ENCODE results near the gene NAALADL2. TPM values are rescaled to one million over a fixed set of nuclear protein-coding genes. Genes with fewer than 3 reads are reported as not detected.
"Not testable (repeated sequence)": the region's sequence is repeated elsewhere in the genome, so short reads cannot be mapped to it uniquely, and the experiment has no call there.

Gene NAALADL2
- total and polyA plus RNA-seq, 2 donors: 0.68 to 4.9 TPM

DNA sequence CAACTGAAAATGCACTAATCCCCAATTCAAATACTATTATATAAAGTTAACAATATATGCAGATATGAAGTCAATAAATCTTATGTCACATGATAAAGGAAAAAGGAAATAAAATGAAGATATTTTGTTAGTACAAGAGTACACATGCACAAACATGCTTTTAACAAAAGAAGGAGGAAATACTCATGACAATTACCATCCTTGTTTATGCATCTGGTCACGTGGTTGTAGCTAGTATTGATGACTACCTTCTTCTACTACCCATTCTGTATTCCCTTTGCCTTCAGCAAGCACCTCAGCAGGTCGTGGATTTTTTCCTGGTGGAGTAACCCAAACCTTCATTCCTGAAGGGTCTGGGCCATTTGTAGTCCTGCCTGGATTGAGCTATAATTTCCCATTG is 669.6 kb downstream of the NAALADL2 start:
- H3K27ac ChIP-seq (ENCODE audit: low read depth in 1 of 2, low read length in 1 of 2); DNase-seq (ENCODE audit: low read depth in 6 of 9, low spot score in 9 of 9); H3K4me1 ChIP-seq (ENCODE audit: control insufficient read depth in 2 of 2, insufficient read depth in 2 of 2, low read length in 2 of 2); H3K36me3 ChIP-seq (ENCODE audit: control insufficient read depth in 2 of 2, insufficient read depth in 2 of 2, low read length in 1 of 2); H3K9me3 ChIP-seq (ENCODE audit: control insufficient read depth in 2 of 2, insufficient read depth in 1 of 2, low read length in 1 of 2); H3K4me3 ChIP-seq (ENCODE audit: low read length in 2 of 2); H3K27me3 ChIP-seq (ENCODE audit: control insufficient read depth in 2 of 2, insufficient read depth in 1 of 2, low read length in 1 of 2): not testable (repeated sequence)
- WGBS: 82% methylated on average over 2 of the region's 2 CpGs

DNA sequence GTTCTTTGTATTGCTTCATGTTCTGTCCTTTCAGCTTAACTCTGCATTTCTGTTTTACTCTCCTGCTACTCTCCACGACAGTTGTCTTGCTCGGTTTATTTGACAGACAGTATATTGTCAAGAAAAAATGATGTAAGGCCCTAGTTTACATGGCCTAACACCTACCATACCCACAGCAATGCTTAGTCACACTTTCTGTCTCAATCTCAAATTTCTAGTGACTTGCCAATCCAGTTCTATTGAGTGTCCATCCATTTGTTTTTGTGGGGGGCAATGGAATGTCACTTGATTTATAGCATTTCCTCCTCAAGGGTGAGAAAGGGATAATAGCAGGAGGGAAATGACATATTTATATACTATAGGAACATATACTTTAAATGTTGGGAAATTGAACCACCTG is 676.2 kb downstream of the NAALADL2 start:
- Histone ChIP-seq H3K27me3 (ENCODE audit: control insufficient read depth in 2 of 2, insufficient read depth in 1 of 2, low read length in 1 of 2) (no peaks in the 10 kb centered on the region), H3K36me3 (ENCODE audit: control insufficient read depth in 2 of 2, insufficient read depth in 2 of 2, low read length in 1 of 2) (no peaks in the 10 kb centered on the region), H3K27ac (ENCODE audit: low read depth in 1 of 2, low read length in 1 of 2) (no peak overlapping the region), H3K4me3 (ENCODE audit: low read length in 2 of 2) (no peak overlapping the region), H3K9me3 (ENCODE audit: control insufficient read depth in 2 of 2, insufficient read depth in 1 of 2, low read length in 1 of 2) (peaks cover 0 to 4% of the 10 kb centered on the region in 2 donors), H3K4me1 (ENCODE audit: control insufficient read depth in 2 of 2, insufficient read depth in 2 of 2, low read length in 2 of 2) (no peaks in the 10 kb centered on the region)
- 90% methylated on average over 2 of the region's 2 CpGs for WGBS
- no peak for DNase-seq (ENCODE audit: low read depth in 6 of 9, low spot score in 9 of 9)

DNA sequence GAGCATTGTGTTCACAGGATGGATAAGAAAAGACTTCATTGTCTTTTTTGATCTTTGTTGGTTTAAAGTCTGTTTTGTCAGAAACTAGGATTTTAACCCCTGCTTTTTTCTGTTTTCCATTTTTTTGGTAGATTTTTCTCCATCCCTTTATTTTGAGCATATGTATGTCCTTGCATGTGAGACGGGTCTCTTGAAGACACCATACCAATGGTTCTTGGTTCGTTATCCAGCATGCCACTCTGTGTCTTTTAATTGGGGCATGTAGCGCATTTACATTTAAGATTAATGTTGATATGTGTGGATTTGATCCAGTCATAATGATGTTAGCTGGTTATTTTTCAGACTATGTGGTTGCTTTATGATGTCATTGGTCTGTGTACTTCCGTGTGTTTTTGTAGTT is 687.0 kb downstream of the NAALADL2 start:
- Histone ChIP-seq H3K27ac (ENCODE audit: low read depth in 1 of 2, low read length in 1 of 2) (no peak overlapping the region), H3K36me3 (ENCODE audit: control insufficient read depth in 2 of 2, insufficient read depth in 2 of 2, low read length in 1 of 2) (no peaks in the 10 kb centered on the region), H3K4me1 (ENCODE audit: control insufficient read depth in 2 of 2, insufficient read depth in 2 of 2, low read length in 2 of 2) (no peaks in the 10 kb centered on the region), H3K27me3 (ENCODE audit: control insufficient read depth in 2 of 2, insufficient read depth in 1 of 2, low read length in 1 of 2) (no peaks in the 10 kb centered on the region), H3K9me3 (ENCODE audit: control insufficient read depth in 2 of 2, insufficient read depth in 1 of 2, low read length in 1 of 2) (no peaks in the 10 kb centered on the region), H3K4me3 (ENCODE audit: low read length in 2 of 2) (no peak overlapping the region)
- WGBS: 97% methylated on average over 4 of the region's 4 CpGs
- no peak for DNase-seq (ENCODE audit: low read depth in 6 of 9, low spot score in 9 of 9)

DNA sequence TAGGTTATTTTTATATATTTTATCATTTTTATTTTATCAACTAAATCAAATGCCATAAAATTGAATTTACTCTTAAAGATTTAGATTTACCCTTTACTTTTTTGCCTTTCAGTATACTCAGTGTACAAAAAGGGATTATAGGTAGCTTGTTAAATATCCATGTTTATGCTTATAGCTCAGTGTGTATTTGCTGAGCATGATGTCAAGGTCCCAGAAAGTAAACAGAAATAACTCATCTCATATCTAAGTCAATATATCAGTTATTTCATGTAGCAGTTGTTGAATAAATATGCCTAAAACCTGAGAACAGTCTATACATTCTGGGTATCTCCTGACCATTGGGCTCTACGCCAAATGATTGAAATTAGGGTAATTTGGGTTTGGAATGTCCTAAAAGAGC is 693.8 kb downstream of the NAALADL2 start:
- Histone ChIP-seq H3K4me1 (ENCODE audit: control insufficient read depth in 2 of 2, insufficient read depth in 2 of 2, low read length in 2 of 2) (no peaks in the 10 kb centered on the region), H3K9me3 (ENCODE audit: control insufficient read depth in 2 of 2, insufficient read depth in 1 of 2, low read length in 1 of 2) (no peaks in the 10 kb centered on the region), H3K36me3 (ENCODE audit: control insufficient read depth in 2 of 2, insufficient read depth in 2 of 2, low read length in 1 of 2) (no peaks in the 10 kb centered on the region), H3K4me3 (ENCODE audit: low read length in 2 of 2) (no peak overlapping the region), H3K27ac (ENCODE audit: low read depth in 1 of 2, low read length in 1 of 2) (no peak overlapping the region), H3K27me3 (ENCODE audit: control insufficient read depth in 2 of 2, insufficient read depth in 1 of 2, low read length in 1 of 2) (no peaks in the 10 kb centered on the region)
- 89% methylated on average over 1 of the region's 1 CpG for WGBS
- DNase-seq (ENCODE audit: low read depth in 6 of 9, low spot score in 9 of 9): no peak

DNA sequence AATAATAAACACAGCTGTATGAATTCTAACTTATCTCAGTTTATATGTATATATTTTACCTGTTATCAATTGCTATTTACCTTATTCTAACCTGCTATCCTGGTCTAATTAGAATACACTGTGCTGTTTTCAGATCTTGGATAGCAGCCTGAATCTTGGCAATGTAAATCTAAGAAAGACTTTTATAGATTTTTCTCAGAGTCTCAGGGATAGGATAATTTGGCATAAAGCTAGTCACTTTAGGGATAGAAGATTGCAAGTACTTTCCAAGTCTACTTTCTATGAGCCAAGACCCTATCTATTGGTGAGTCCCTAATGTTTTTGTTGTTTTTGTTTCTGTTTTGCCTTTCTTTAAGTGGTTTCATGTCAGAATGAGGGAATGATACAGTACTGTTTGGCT is 695.7 kb downstream of the NAALADL2 start:
- no peak overlapping the region for H3K4me3 ChIP-seq (ENCODE audit: low read length in 2 of 2)
- no peaks in the 10 kb centered on the region for H3K9me3 ChIP-seq (ENCODE audit: control insufficient read depth in 2 of 2, insufficient read depth in 1 of 2, low read length in 1 of 2)
- no peaks in the 10 kb centered on the region for H3K4me1 ChIP-seq (ENCODE audit: control insufficient read depth in 2 of 2, insufficient read depth in 2 of 2, low read length in 2 of 2)
- no peak overlapping the region for H3K27ac ChIP-seq (ENCODE audit: low read depth in 1 of 2, low read length in 1 of 2)
- no peaks in the 10 kb centered on the region for H3K36me3 ChIP-seq (ENCODE audit: control insufficient read depth in 2 of 2, insufficient read depth in 2 of 2, low read length in 1 of 2)
- no peaks in the 10 kb centered on the region for H3K27me3 ChIP-seq (ENCODE audit: control insufficient read depth in 2 of 2, insufficient read depth in 1 of 2, low read length in 1 of 2)
- no peak for DNase-seq (ENCODE audit: low read depth in 6 of 9, low spot score in 9 of 9)

DNA sequence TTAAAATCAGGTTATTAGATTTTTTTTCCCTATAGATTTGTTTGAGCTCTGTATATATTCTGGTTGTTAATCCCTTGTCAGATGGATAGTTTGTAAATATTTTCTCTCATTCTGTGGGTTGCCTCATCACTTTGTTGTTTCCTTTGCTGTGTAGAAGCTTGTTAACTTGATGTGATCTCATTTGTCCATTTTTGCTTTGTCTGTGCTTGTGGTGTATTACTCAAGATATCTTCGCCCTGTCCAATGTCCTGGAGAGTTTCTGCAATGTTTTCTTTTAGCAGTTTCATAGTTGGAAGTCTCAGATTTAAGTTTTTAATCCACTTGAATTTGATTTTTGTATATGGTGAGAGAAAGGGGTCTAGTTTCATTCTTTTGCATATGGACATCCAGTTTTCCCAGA is 699.1 kb downstream of the NAALADL2 start:
- Histone ChIP-seq H3K4me3 (ENCODE audit: low read length in 2 of 2) (no peak overlapping the region), H3K27me3 (ENCODE audit: control insufficient read depth in 2 of 2, insufficient read depth in 1 of 2, low read length in 1 of 2) (no peaks in the 10 kb centered on the region), H3K27ac (ENCODE audit: low read depth in 1 of 2, low read length in 1 of 2) (no peak overlapping the region), H3K4me1 (ENCODE audit: control insufficient read depth in 2 of 2, insufficient read depth in 2 of 2, low read length in 2 of 2) (no peaks in the 10 kb centered on the region), H3K36me3 (ENCODE audit: control insufficient read depth in 2 of 2, insufficient read depth in 2 of 2, low read length in 1 of 2) (no peaks in the 10 kb centered on the region), H3K9me3 (ENCODE audit: control insufficient read depth in 2 of 2, insufficient read depth in 1 of 2, low read length in 1 of 2) (peaks cover 0 to 2% of the 10 kb centered on the region in 2 donors)
- no peak for DNase-seq (ENCODE audit: low read depth in 6 of 9, low spot score in 9 of 9)
- 91% methylated on average over 1 of the region's 1 CpG for WGBS

DNA sequence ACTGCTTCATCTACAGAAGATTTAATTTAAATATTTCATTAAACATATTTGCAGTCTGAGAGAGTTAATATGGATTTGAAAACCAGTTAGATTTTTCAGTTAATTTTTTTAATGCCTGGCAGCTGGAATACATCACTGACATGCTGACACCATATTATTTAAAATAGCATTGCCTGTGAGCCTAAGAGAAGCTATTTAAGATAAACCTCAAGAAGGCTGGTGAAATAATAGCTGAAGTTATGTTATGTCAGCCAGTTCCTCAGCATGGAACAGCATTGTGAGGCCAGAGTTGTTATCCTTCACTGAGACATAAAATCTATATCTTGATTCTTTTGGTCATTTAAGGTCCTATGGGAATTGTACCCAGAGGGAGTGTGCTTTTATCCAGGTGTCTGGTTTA is 705.2 kb downstream of the NAALADL2 start:
- no peaks in the 10 kb centered on the region for H3K4me1 ChIP-seq (ENCODE audit: control insufficient read depth in 2 of 2, insufficient read depth in 2 of 2, low read length in 2 of 2)
- no peak for DNase-seq (ENCODE audit: low read depth in 6 of 9, low spot score in 9 of 9)
- no peak overlapping the region for H3K4me3 ChIP-seq (ENCODE audit: low read length in 2 of 2)
- H3K9me3 ChIP-seq (ENCODE audit: control insufficient read depth in 2 of 2, insufficient read depth in 1 of 2, low read length in 1 of 2): peaks cover 0 to 2% of the 10 kb centered on the region in 2 donors
- H3K27me3 ChIP-seq (ENCODE audit: control insufficient read depth in 2 of 2, insufficient read depth in 1 of 2, low read length in 1 of 2): no peaks in the 10 kb centered on the region
- H3K27ac ChIP-seq (ENCODE audit: low read depth in 1 of 2, low read length in 1 of 2): no peak overlapping the region
- no peaks in the 10 kb centered on the region for H3K36me3 ChIP-seq (ENCODE audit: control insufficient read depth in 2 of 2, insufficient read depth in 2 of 2, low read length in 1 of 2)

DNA sequence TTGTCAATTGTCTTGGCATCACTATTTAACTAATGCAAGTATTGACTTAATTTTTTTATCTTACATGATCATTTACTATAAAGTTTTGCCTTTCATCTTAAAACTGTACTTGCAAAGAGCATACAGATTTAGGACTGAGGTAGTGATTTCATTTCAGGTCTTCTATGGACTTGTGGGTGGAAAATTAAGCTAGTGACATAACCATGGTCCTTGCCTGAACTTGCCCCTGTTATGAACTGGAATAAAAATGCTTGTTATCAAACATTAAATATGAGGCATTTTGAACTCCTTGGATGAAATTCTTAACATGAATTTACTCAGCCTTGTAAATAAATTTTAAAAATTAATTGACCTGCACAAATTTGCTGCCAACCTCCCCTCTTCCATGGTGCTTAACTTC is 712.0 kb downstream of the NAALADL2 start:
- H3K9me3 ChIP-seq (ENCODE audit: control insufficient read depth in 2 of 2, insufficient read depth in 1 of 2, low read length in 1 of 2): no peaks in the 10 kb centered on the region
- no peaks in the 10 kb centered on the region for H3K36me3 ChIP-seq (ENCODE audit: control insufficient read depth in 2 of 2, insufficient read depth in 2 of 2, low read length in 1 of 2)
- DNase-seq (ENCODE audit: low read depth in 6 of 9, low spot score in 9 of 9): no peak
- H3K4me3 ChIP-seq (ENCODE audit: low read length in 2 of 2): no peak overlapping the region
- no peaks in the 10 kb centered on the region for H3K4me1 ChIP-seq (ENCODE audit: control insufficient read depth in 2 of 2, insufficient read depth in 2 of 2, low read length in 2 of 2)
- H3K27me3 ChIP-seq (ENCODE audit: control insufficient read depth in 2 of 2, insufficient read depth in 1 of 2, low read length in 1 of 2): no peaks in the 10 kb centered on the region
- H3K27ac ChIP-seq (ENCODE audit: low read depth in 1 of 2, low read length in 1 of 2): no peak overlapping the region

DNA sequence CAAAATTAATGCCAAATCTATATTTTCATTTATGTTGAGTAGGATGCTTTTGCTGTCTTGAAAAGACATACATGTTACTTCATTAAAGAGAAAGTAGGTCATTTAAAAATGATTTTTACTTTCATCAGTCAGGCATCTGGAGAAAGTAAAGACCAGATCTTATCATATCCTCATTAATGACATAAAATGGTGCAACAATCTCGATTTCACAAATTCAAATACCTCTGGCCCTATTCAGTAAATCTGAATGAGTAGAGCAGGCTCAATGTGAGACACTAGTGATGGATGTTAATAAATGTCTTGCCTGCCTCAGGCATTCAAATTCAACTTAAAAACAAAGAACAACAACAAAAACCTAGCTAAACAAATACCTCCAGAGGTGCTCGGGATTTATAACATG is 714.1 kb downstream of the NAALADL2 start:
- no peak for DNase-seq (ENCODE audit: low read depth in 6 of 9, low spot score in 9 of 9)
- Histone ChIP-seq H3K9me3 (ENCODE audit: control insufficient read depth in 2 of 2, insufficient read depth in 1 of 2, low read length in 1 of 2) (no peaks in the 10 kb centered on the region), H3K4me3 (ENCODE audit: low read length in 2 of 2) (no peak overlapping the region), H3K27ac (ENCODE audit: low read depth in 1 of 2, low read length in 1 of 2) (no peak overlapping the region), H3K36me3 (ENCODE audit: control insufficient read depth in 2 of 2, insufficient read depth in 2 of 2, low read length in 1 of 2) (no peaks in the 10 kb centered on the region), H3K27me3 (ENCODE audit: control insufficient read depth in 2 of 2, insufficient read depth in 1 of 2, low read length in 1 of 2) (no peaks in the 10 kb centered on the region), H3K4me1 (ENCODE audit: control insufficient read depth in 2 of 2, insufficient read depth in 2 of 2, low read length in 2 of 2) (no peaks in the 10 kb centered on the region)
- WGBS: 88% methylated on average over 2 of the region's 2 CpGs

DNA sequence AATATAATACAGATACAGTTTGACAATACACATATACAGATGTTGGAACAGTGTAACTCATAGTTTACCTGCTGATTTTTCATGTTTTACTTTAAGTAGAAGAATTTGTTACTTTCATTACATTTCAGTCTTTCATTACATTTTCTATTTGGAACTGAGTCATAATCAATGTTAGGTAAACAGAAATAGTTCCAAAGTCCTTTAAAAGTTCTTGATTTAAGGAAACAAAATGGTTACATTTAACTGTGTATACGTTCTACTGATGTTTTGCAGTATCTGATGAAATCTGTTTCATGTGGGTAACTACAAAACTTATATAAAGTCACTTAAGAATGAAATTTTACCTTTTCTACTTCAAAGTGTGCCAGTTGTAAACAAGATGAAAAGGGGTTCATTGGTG is 721.2 kb downstream of the NAALADL2 start:
- 43% methylated on average over 1 of the region's 1 CpG for WGBS
- no peak overlapping the region for H3K4me3 ChIP-seq (ENCODE audit: low read length in 2 of 2)
- peak in 1 of 9 donors; percentile 6 for DNase-seq (ENCODE audit: low read depth in 6 of 9, low spot score in 9 of 9)
- no peaks in the 10 kb centered on the region for H3K27me3 ChIP-seq (ENCODE audit: control insufficient read depth in 2 of 2, insufficient read depth in 1 of 2, low read length in 1 of 2)
- no peaks in the 10 kb centered on the region for H3K9me3 ChIP-seq (ENCODE audit: control insufficient read depth in 2 of 2, insufficient read depth in 1 of 2, low read length in 1 of 2)
- H3K4me1 ChIP-seq (ENCODE audit: control insufficient read depth in 2 of 2, insufficient read depth in 2 of 2, low read length in 2 of 2): no peaks in the 10 kb centered on the region
- no peaks in the 10 kb centered on the region for H3K36me3 ChIP-seq (ENCODE audit: control insufficient read depth in 2 of 2, insufficient read depth in 2 of 2, low read length in 1 of 2)
- no peak overlapping the region for H3K27ac ChIP-seq (ENCODE audit: low read depth in 1 of 2, low read length in 1 of 2)

Data from thymus (tissue), 11 donors.